Measurements from ENCODE around the gene SUSD1.

The SUSD1 gene

GRCh38 chr9:112097712-112098688 lies 77.1 kb downstream of the SUSD1 start:
- no peak overlapping the region for H3K9ac ChIP-seq (ENCODE audit: low read length in 2 of 2)
- no peak overlapping the region for H3K4me3 ChIP-seq (ENCODE audit: low read length in 2 of 2)
- no peaks in the 10 kb centered on the region for H3K27me3 ChIP-seq (ENCODE audit: control insufficient read depth in 1 of 2, insufficient read depth in 2 of 2, low read length in 2 of 2)
- peaks cover 0 to 2% of the 10 kb centered on the region in 2 donors for H3K36me3 ChIP-seq (ENCODE audit: control insufficient read depth in 2 of 2, insufficient read depth in 2 of 2, low read length in 2 of 2)
- peaks cover 2% of the 10 kb centered on the region for H3K4me1 ChIP-seq (ENCODE audit: control insufficient read depth, insufficient read depth, low read length)
- H3K27ac ChIP-seq (ENCODE audit: low read length) = no peak overlapping the region
- H3K9me3 ChIP-seq (ENCODE audit: control insufficient read depth in 2 of 2, low read length in 2 of 2) = no peaks in the 10 kb centered on the region

GRCh38 chr9:112094948-112095681 lies 80.0 kb downstream of the SUSD1 start:
- Histone ChIP-seq H3K27ac (ENCODE audit: low read length) (no peak overlapping the region), H3K9ac (ENCODE audit: low read length in 2 of 2) (no peak overlapping the region), H3K4me3 (ENCODE audit: low read length in 2 of 2) (no peak overlapping the region), H3K4me1 (ENCODE audit: control insufficient read depth, insufficient read depth, low read length) (peaks cover 2% of the 10 kb centered on the region), H3K27me3 (ENCODE audit: control insufficient read depth in 1 of 2, insufficient read depth in 2 of 2, low read length in 2 of 2) (no peaks in the 10 kb centered on the region), H3K36me3 (ENCODE audit: control insufficient read depth in 2 of 2, insufficient read depth in 2 of 2, low read length in 2 of 2) (peaks cover 0 to 2% of the 10 kb centered on the region in 2 donors), H3K9me3 (ENCODE audit: control insufficient read depth in 2 of 2, low read length in 2 of 2) (no peaks in the 10 kb centered on the region)

- no peak overlapping the region for H3K4me3 ChIP-seq (ENCODE audit: low read length in 2 of 2)
- peaks cover 0 to 2% of the 10 kb centered on the region in 2 donors for H3K36me3 ChIP-seq (ENCODE audit: control insufficient read depth in 2 of 2, insufficient read depth in 2 of 2, low read length in 2 of 2)
- H3K27ac ChIP-seq (ENCODE audit: low read length) = no peak overlapping the region
- no peaks in the 10 kb centered on the region for H3K27me3 ChIP-seq (ENCODE audit: control insufficient read depth in 1 of 2, insufficient read depth in 2 of 2, low read length in 2 of 2)
- peaks cover 2% of the 10 kb centered on the region for H3K4me1 ChIP-seq (ENCODE audit: control insufficient read depth, insufficient read depth, low read length)
- H3K9me3 ChIP-seq (ENCODE audit: control insufficient read depth in 2 of 2, low read length in 2 of 2) = no peaks in the 10 kb centered on the region
- H3K9ac ChIP-seq (ENCODE audit: low read length in 2 of 2) = no peak overlapping the region
Observed at GRCh38 chr9:112094241-112094640, 80.9 kb downstream of the SUSD1 start.

GRCh38 chr9:112093870-112094216 lies 81.3 kb downstream of the SUSD1 start:
- H3K9me3 ChIP-seq (ENCODE audit: control insufficient read depth in 2 of 2, low read length in 2 of 2) = no peaks in the 10 kb centered on the region
- no peaks in the 10 kb centered on the region for H3K27me3 ChIP-seq (ENCODE audit: control insufficient read depth in 1 of 2, insufficient read depth in 2 of 2, low read length in 2 of 2)
- H3K9ac ChIP-seq (ENCODE audit: low read length in 2 of 2) = no peak overlapping the region
- H3K4me1 ChIP-seq (ENCODE audit: control insufficient read depth, insufficient read depth, low read length) = peaks cover 2% of the 10 kb centered on the region
- no peak overlapping the region for H3K4me3 ChIP-seq (ENCODE audit: low read length in 2 of 2)
- no peak overlapping the region for H3K27ac ChIP-seq (ENCODE audit: low read length)
- H3K36me3 ChIP-seq (ENCODE audit: control insufficient read depth in 2 of 2, insufficient read depth in 2 of 2, low read length in 2 of 2) = peaks cover 0 to 2% of the 10 kb centered on the region in 2 donors

GRCh38 chr9:112093147-112093869 lies 81.8 kb downstream of the SUSD1 start:
- Histone ChIP-seq H3K27ac (ENCODE audit: low read length) (no peak overlapping the region), H3K4me3 (ENCODE audit: low read length in 2 of 2) (no peak overlapping the region), H3K36me3 (ENCODE audit: control insufficient read depth in 2 of 2, insufficient read depth in 2 of 2, low read length in 2 of 2) (peaks cover 0 to 2% of the 10 kb centered on the region in 2 donors), H3K4me1 (ENCODE audit: control insufficient read depth, insufficient read depth, low read length) (peaks cover 2% of the 10 kb centered on the region), H3K27me3 (ENCODE audit: control insufficient read depth in 1 of 2, insufficient read depth in 2 of 2, low read length in 2 of 2) (no peaks in the 10 kb centered on the region), H3K9me3 (ENCODE audit: control insufficient read depth in 2 of 2, low read length in 2 of 2) (no peaks in the 10 kb centered on the region), H3K9ac (ENCODE audit: low read length in 2 of 2) (no peak overlapping the region)

GRCh38 chr9:112091810-112092209 lies 83.3 kb downstream of the SUSD1 start:
- no peak overlapping the region for H3K27ac ChIP-seq (ENCODE audit: low read length)
- no peak overlapping the region for H3K9ac ChIP-seq (ENCODE audit: low read length in 2 of 2)
- H3K4me3 ChIP-seq (ENCODE audit: low read length in 2 of 2) = no peak overlapping the region
- H3K9me3 ChIP-seq (ENCODE audit: control insufficient read depth in 2 of 2, low read length in 2 of 2) = no peaks in the 10 kb centered on the region
- H3K36me3 ChIP-seq (ENCODE audit: control insufficient read depth in 2 of 2, insufficient read depth in 2 of 2, low read length in 2 of 2) = peaks cover 0 to 2% of the 10 kb centered on the region in 2 donors
- no peaks in the 10 kb centered on the region for H3K27me3 ChIP-seq (ENCODE audit: control insufficient read depth in 1 of 2, insufficient read depth in 2 of 2, low read length in 2 of 2)
- H3K4me1 ChIP-seq (ENCODE audit: control insufficient read depth, insufficient read depth, low read length) = no peaks in the 10 kb centered on the region

- no peak overlapping the region for H3K9ac ChIP-seq (ENCODE audit: low read length in 2 of 2)
- H3K27me3 ChIP-seq (ENCODE audit: control insufficient read depth in 1 of 2, insufficient read depth in 2 of 2, low read length in 2 of 2) = no peaks in the 10 kb centered on the region
- H3K4me3 ChIP-seq (ENCODE audit: low read length in 2 of 2) = no peak overlapping the region
- no peaks in the 10 kb centered on the region for H3K4me1 ChIP-seq (ENCODE audit: control insufficient read depth, insufficient read depth, low read length)
- H3K27ac ChIP-seq (ENCODE audit: low read length) = no peak overlapping the region
- peaks cover 0 to under 1% of the 10 kb centered on the region in 2 donors for H3K9me3 ChIP-seq (ENCODE audit: control insufficient read depth in 2 of 2, low read length in 2 of 2)
- H3K36me3 ChIP-seq (ENCODE audit: control insufficient read depth in 2 of 2, insufficient read depth in 2 of 2, low read length in 2 of 2) = no peaks in the 10 kb centered on the region
Observed at GRCh38 chr9:112087506-112087905, 87.6 kb downstream of the SUSD1 start.

- Histone ChIP-seq H3K9ac (ENCODE audit: low read length in 2 of 2) (no peak overlapping the region), H3K4me1 (ENCODE audit: control insufficient read depth, insufficient read depth, low read length) (no peaks in the 10 kb centered on the region), H3K27me3 (ENCODE audit: control insufficient read depth in 1 of 2, insufficient read depth in 2 of 2, low read length in 2 of 2) (no peaks in the 10 kb centered on the region), H3K36me3 (ENCODE audit: control insufficient read depth in 2 of 2, insufficient read depth in 2 of 2, low read length in 2 of 2) (no peaks in the 10 kb centered on the region), H3K9me3 (ENCODE audit: control insufficient read depth in 2 of 2, low read length in 2 of 2) (peaks cover 0 to 4% of the 10 kb centered on the region in 2 donors), H3K4me3 (ENCODE audit: low read length in 2 of 2) (no peak overlapping the region), H3K27ac (ENCODE audit: low read length) (no peak overlapping the region)
Observed at GRCh38 chr9:112086627-112087026, 88.5 kb downstream of the SUSD1 start.

- H3K4me3 ChIP-seq (ENCODE audit: low read length in 2 of 2) = no peak overlapping the region
- H3K36me3 ChIP-seq (ENCODE audit: control insufficient read depth in 2 of 2, insufficient read depth in 2 of 2, low read length in 2 of 2) = no peaks in the 10 kb centered on the region
- H3K27me3 ChIP-seq (ENCODE audit: control insufficient read depth in 1 of 2, insufficient read depth in 2 of 2, low read length in 2 of 2) = no peaks in the 10 kb centered on the region
- H3K27ac ChIP-seq (ENCODE audit: low read length) = no peak overlapping the region
- peaks cover 0 to 4% of the 10 kb centered on the region in 2 donors for H3K9me3 ChIP-seq (ENCODE audit: control insufficient read depth in 2 of 2, low read length in 2 of 2)
- H3K4me1 ChIP-seq (ENCODE audit: control insufficient read depth, insufficient read depth, low read length) = no peaks in the 10 kb centered on the region
- H3K9ac ChIP-seq (ENCODE audit: low read length in 2 of 2) = no peak overlapping the region
Observed at GRCh38 chr9:112084907-112085306, 90.2 kb downstream of the SUSD1 start.

- H3K4me3 ChIP-seq (ENCODE audit: low read length in 2 of 2) = no peak overlapping the region
- no peak overlapping the region for H3K9ac ChIP-seq (ENCODE audit: low read length in 2 of 2)
- no peaks in the 10 kb centered on the region for H3K27me3 ChIP-seq (ENCODE audit: control insufficient read depth in 1 of 2, insufficient read depth in 2 of 2, low read length in 2 of 2)
- peaks cover 0 to 4% of the 10 kb centered on the region in 2 donors for H3K9me3 ChIP-seq (ENCODE audit: control insufficient read depth in 2 of 2, low read length in 2 of 2)
- H3K27ac ChIP-seq (ENCODE audit: low read length) = no peak overlapping the region
- no peaks in the 10 kb centered on the region for H3K4me1 ChIP-seq (ENCODE audit: control insufficient read depth, insufficient read depth, low read length)
- no peaks in the 10 kb centered on the region for H3K36me3 ChIP-seq (ENCODE audit: control insufficient read depth in 2 of 2, insufficient read depth in 2 of 2, low read length in 2 of 2)
Observed at GRCh38 chr9:112084334-112084733, 90.8 kb downstream of the SUSD1 start.
